Astrocyte (in vitro differentiated cells and primary cell): ENCODE data around the gene FAT4. TPM values are rescaled to one million over a fixed set of nuclear protein-coding genes. Genes with fewer than 3 reads are reported as not detected.

ENCODE experiments used
- DNase-seq: peaks from one replicate; pipeline ENCODE4 v3.0.0-alpha.2; 2010; ENCODE audit warnings: low read depth
- FAIRE-seq: peaks from 2 replicates; lab custom pipeline; 2011; peaks lifted over from hg19 to GRCh38; lab: Jason Lieb, UNC
- H2AFZ ChIP-seq: 2 replicates; pipeline ENCODE4 v1.6.0; 2012; ENCODE audit warnings: low read depth, low read length, inconsistent platforms
- H3K27ac ChIP-seq: 2 replicates; pipeline ENCODE4 v1.5.1; 2011; ENCODE audit warnings: low read depth, low read length, inconsistent platforms
- H3K27me3 ChIP-seq: 2 replicates; pipeline ENCODE4 v1.6.0; 2011; ENCODE audit warnings: low read length, inconsistent platforms; ENCODE audit not compliant: insufficient read depth
- H3K36me3 ChIP-seq: 2 replicates; pipeline ENCODE4 v1.5.1; 2011; ENCODE audit warnings: low read length, inconsistent platforms; ENCODE audit not compliant: insufficient read depth
- H3K4me1 ChIP-seq: 2 replicates; pipeline ENCODE4 v1.5.1; 2011; ENCODE audit warnings: low read length, inconsistent platforms; ENCODE audit not compliant: insufficient read depth
- H3K4me2 ChIP-seq: 2 replicates; pipeline ENCODE4 v1.6.0; 2012; ENCODE audit warnings: low read length, inconsistent platforms
- H3K4me3 ChIP-seq: 2 replicates; pipeline ENCODE4 v1.5.1; 2011; ENCODE audit warnings: low read depth, mild to moderate bottlenecking, low read length, inconsistent platforms; ENCODE audit not compliant: insufficient read depth
- H3K79me2 ChIP-seq: 2 replicates; pipeline ENCODE4 v1.6.0; 2012; ENCODE audit warnings: mild to moderate bottlenecking, low read length, inconsistent platforms; ENCODE audit not compliant: insufficient read depth
- H3K9ac ChIP-seq: 2 replicates; pipeline ENCODE4 v1.6.0; 2012; ENCODE audit warnings: mild to moderate bottlenecking, low read length, inconsistent platforms
- H3K9me3 ChIP-seq: 2 replicates; pipeline ENCODE4 v1.5.1; 2012; ENCODE audit warnings: low read depth, mild to moderate bottlenecking, low read length, inconsistent platforms; ENCODE audit not compliant: insufficient read depth
- H4K20me1 ChIP-seq: 2 replicates; pipeline ENCODE4 v1.6.0; 2012; ENCODE audit warnings: low read length, inconsistent platforms; ENCODE audit not compliant: insufficient read depth
- H3K27ac Mint-ChIP-seq: one replicate; pipeline ENCODE4 v1.8.0; 2021; ENCODE audit warnings: mild to moderate bottlenecking, mixed read lengths; ENCODE audit not compliant: unreplicated experiment
- H3K27me3 Mint-ChIP-seq: one replicate; pipeline ENCODE4 v1.8.0; 2021; ENCODE audit warnings: low read depth, mixed read lengths; ENCODE audit not compliant: unreplicated experiment
- H3K36me3 Mint-ChIP-seq: one replicate; pipeline ENCODE4 v1.8.0; 2021; ENCODE audit warnings: low read depth, mixed read lengths; ENCODE audit not compliant: unreplicated experiment
- H3K4me1 Mint-ChIP-seq: one replicate; pipeline ENCODE4 v1.8.0; 2021; ENCODE audit warnings: low read depth, mixed read lengths; ENCODE audit not compliant: unreplicated experiment
- H3K4me3 Mint-ChIP-seq: one replicate; pipeline ENCODE4 v1.8.0; 2021; ENCODE audit warnings: mild to moderate bottlenecking, moderate library complexity, mixed read lengths; ENCODE audit not compliant: unreplicated experiment
- H3K9me3 Mint-ChIP-seq: one replicate; pipeline ENCODE4 v1.8.0; 2021; ENCODE audit warnings: mild to moderate bottlenecking, mixed read lengths; ENCODE audit not compliant: unreplicated experiment
- EZH2 ChIP-seq: IDR thresholded peaks from 2 replicates; pipeline ENCODE4 v1.6.1; 2012; ENCODE audit warnings: mild to moderate bottlenecking, low read length, inconsistent platforms; ENCODE audit not compliant: insufficient read depth
- total RNA-seq: library from RNA; stranded (reverse); gene quantifications from 2 replicates; pipeline ENCODE4 v1.2.1, GENCODE V29; 2021
- TF ChIP-seq, protein P1 (sequence below): IDR thresholded peaks from 2 replicates; pipeline ENCODE4 v1.5.1; 2011; ENCODE audit warnings: low read depth, mild to moderate bottlenecking, inconsistent platforms, low read length, moderate library complexity; ENCODE audit not compliant: insufficient read depth

The FAT4 gene
- total RNA-seq, 1 donor from 2014 or later, result 7.4 TPM

GRCh38 chr4:125323654-125324053 is 8.9 kb downstream of the FAT4 start:
- Mint-ChIP-seq H3K27me3 (no peaks in the 10 kb centered on the region), H3K4me1 (peaks cover 28% of the 10 kb centered on the region), H3K36me3 (no peaks in the 10 kb centered on the region), H3K27ac (peak overlapping the region; percentile 73), H3K9me3 (peaks cover 2% of the 10 kb centered on the region), H3K4me3 (peak overlapping the region; percentile 20)
- Histone ChIP-seq H4K20me1 (peaks cover 7% of the 10 kb centered on the region), H3K27ac (no peak overlapping the region), H2AFZ (no peak overlapping the region), H3K4me2 (peak overlapping the region; percentile 50), H3K79me2 (no peaks in the 10 kb centered on the region), H3K36me3 (no peaks in the 10 kb centered on the region), H3K4me3 (no peak overlapping the region), H3K27me3 (no peaks in the 10 kb centered on the region), H3K9ac (no peak overlapping the region), H3K4me1 (peaks cover 22% of the 10 kb centered on the region), H3K9me3 (no peaks in the 10 kb centered on the region)
- DNase-seq (peak; percentile 82), FAIRE-seq (peak; percentile 93)
- TF ChIP-seq EZH2, result no peak
- TF ChIP-seq, protein P1, sequence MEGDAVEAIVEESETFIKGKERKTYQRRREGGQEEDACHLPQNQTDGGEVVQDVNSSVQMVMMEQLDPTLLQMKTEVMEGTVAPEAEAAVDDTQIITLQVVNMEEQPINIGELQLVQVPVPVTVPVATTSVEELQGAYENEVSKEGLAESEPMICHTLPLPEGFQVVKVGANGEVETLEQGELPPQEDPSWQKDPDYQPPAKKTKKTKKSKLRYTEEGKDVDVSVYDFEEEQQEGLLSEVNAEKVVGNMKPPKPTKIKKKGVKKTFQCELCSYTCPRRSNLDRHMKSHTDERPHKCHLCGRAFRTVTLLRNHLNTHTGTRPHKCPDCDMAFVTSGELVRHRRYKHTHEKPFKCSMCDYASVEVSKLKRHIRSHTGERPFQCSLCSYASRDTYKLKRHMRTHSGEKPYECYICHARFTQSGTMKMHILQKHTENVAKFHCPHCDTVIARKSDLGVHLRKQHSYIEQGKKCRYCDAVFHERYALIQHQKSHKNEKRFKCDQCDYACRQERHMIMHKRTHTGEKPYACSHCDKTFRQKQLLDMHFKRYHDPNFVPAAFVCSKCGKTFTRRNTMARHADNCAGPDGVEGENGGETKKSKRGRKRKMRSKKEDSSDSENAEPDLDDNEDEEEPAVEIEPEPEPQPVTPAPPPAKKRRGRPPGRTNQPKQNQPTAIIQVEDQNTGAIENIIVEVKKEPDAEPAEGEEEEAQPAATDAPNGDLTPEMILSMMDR, result no peak

DNA sequence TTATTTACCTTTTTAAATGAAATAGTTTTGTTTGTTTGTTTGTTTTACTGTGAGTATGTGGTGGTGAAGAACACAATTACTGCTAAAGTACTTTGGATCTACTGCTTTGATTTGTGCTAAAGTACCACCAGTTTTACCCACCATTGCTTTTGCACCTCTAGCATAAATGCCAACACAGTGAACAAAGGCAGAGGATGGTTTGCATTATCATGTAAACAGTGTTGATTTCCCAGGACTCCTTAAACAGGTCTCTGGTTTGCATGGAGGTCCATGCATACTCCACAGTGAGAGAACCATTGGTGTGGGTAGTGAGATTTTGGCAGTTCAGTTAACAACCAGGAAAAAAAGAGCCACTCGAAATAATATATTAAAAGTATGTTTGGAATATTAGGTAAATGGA is 11.0 kb downstream of the FAT4 start:
- H3K27me3 Mint-ChIP-seq, result no peaks in the 10 kb centered on the region
- peaks cover 28% of the 10 kb centered on the region for H3K4me1 Mint-ChIP-seq
- DNase-seq (no peak), FAIRE-seq (no peak)
- TF ChIP-seq, protein P1, result no peak
- no peak for TF ChIP-seq EZH2
- no peak overlapping the region for H3K27ac Mint-ChIP-seq
- Histone ChIP-seq H3K4me1 (peaks cover 22% of the 10 kb centered on the region), H3K36me3 (no peaks in the 10 kb centered on the region), H3K27me3 (no peaks in the 10 kb centered on the region), H3K79me2 (no peaks in the 10 kb centered on the region), H3K27ac (no peak overlapping the region), H3K4me2 (no peak overlapping the region), H3K9me3 (no peaks in the 10 kb centered on the region), H3K9ac (no peak overlapping the region), H2AFZ (no peak overlapping the region), H3K4me3 (no peak overlapping the region), H4K20me1 (no peaks in the 10 kb centered on the region)
- H3K9me3 Mint-ChIP-seq, result no peaks in the 10 kb centered on the region
- H3K36me3 Mint-ChIP-seq, result no peaks in the 10 kb centered on the region
- no peak overlapping the region for H3K4me3 Mint-ChIP-seq

DNA sequence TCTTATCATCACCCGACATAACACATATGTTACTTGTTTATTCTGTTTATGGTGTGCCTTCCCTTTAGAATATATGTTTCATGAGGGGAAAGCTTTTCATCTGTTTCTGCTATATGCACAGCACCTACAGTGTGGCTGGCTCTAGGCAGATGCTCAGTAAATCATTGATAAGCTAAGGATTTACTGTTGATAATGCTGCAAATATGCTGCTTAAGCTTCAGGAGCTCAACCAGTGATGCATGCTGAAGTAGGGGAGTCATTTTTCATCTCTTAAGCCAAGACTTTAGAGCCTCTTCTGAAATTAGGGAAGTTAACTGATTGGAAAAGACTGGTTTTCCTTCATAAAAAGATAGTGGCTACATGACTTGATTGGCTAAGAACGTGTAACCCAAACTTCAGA is 16.4 kb downstream of the FAT4 start:
- DNase-seq, result no peak
- H3K36me3 ChIP-seq, result no peaks in the 10 kb centered on the region
- H4K20me1 ChIP-seq, result no peaks in the 10 kb centered on the region
- no peaks in the 10 kb centered on the region for H3K27me3 Mint-ChIP-seq
- no peak overlapping the region for H3K9ac ChIP-seq
- H3K27ac ChIP-seq, result no peak overlapping the region
- H3K79me2 ChIP-seq, result no peaks in the 10 kb centered on the region
- H3K27ac Mint-ChIP-seq, result no peak overlapping the region
- H3K4me1 ChIP-seq, result no peaks in the 10 kb centered on the region
- no peak overlapping the region for H3K4me3 Mint-ChIP-seq
- H3K36me3 Mint-ChIP-seq, result no peaks in the 10 kb centered on the region
- H3K4me1 Mint-ChIP-seq, result no peaks in the 10 kb centered on the region
- H3K27me3 ChIP-seq, result no peaks in the 10 kb centered on the region
- no peak overlapping the region for H2AFZ ChIP-seq
- H3K9me3 ChIP-seq, result no peaks in the 10 kb centered on the region
- FAIRE-seq, result no peak
- no peak overlapping the region for H3K4me3 ChIP-seq
- no peak overlapping the region for H3K4me2 ChIP-seq
- TF ChIP-seq, protein P1, result no peak
- TF ChIP-seq EZH2, result no peak
- no peaks in the 10 kb centered on the region for H3K9me3 Mint-ChIP-seq
